Measurements from ENCODE around the gene TXNDC16.

- no peak for TF ChIP-seq CTCF (IDR thresholded peaks at IDR 0.05; ENCODE audit: low read depth, low read length)
- TF ChIP-seq EZH2phosphoT487 (IDR thresholded peaks at IDR 0.05; ENCODE audit: low read depth): no peak
These were observed 122.9 kb downstream of the TXNDC16 start for GRCh38 chr14:52429451-52429850.

Measured in OCI-LY3 (cell line).